ENCODE data around the gene NEK11.

- no peak for TF ChIP-seq CTCF (IDR thresholded peaks at IDR 0.05; ENCODE audit: poor library complexity)
- no peak for TF ChIP-seq EZH2 (IDR thresholded peaks at IDR 0.05; ENCODE audit: borderline replicate concordance)
- no peak for TF ChIP-seq EZH2phosphoT487 (IDR thresholded peaks at IDR 0.05; ENCODE audit: low read depth, severe bottlenecking, unreplicated experiment)
Measured at GRCh38 chr3:131393868-131394267, 367.2 kb downstream of the NEK11 start.
